Stromal cell of bone marrow (primary cell): Measurements from ENCODE around the gene RPS6KL1.

Experiments
- DNase-seq: peaks from one replicate; pipeline ENCODE4 v3.0.0-alpha.2; 2012; ENCODE audit warnings: low read depth

The RPS6KL1 gene

DNA sequence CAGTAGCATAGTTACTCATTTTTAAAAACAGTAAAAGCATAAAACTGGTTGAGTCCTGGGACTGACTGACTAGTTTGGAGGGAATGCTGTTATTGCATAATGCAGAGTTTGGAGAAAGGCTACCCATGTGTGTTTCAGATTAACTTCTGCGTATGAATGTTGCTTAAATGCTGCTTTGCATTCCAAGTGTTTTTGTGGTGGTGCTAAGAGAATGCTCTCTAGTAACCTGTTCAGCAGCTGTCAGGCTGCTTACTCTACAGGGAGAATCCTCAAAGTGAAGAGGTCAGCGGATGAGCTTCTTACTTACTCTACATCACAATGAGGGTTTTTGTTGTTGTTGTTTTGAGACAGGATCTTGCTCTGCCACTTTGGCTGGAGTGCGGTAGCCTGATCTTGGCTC lies 37.1 kb downstream of the RPS6KL1 start:
- peak; percentile 94 for DNase-seq

GRCh38 chr14:74882103-74882920 lies 40.7 kb downstream of the RPS6KL1 start:
- DNase-seq: no peak

DNA sequence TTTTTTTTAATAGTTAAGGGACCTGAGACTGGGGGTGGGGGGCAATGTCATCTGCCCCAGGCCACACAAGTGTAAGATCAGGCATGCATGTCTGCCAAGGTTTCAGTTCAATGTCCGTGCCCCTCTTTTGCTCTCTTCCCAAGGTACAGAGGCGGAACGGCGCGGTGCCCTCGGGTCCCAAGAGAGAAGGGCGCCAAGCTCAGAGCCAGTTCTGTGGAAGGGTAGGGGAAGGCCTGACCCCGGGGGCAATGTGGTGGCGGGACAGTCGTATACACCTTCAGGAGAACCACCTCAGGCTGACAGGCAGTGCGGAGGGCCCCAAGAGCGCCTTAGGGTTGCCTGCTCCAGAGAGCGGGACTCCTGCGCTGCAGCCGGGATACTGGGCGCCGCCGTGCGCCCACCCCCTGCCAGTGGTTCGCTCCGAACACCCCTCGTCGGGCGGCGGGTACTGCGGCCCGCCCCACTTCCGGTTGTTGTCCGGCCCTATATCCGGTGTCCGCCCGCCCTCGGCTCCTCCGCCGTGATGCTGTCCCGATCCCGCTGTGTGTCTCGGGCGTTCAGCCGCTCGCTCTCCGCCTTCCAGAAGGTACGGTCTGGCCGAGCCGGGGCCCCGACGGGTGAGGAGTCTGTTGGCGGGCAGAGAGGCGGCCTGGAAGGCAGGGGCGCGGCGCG lies 41.5 kb downstream of the RPS6KL1 start, which contains the start of gene DLST:
TSS of gene DLST (plus strand) at position 486 of the 672 bp plus-strand sequence. CDS start at position 524, 38 bp downstream.
- DNase-seq: peak; percentile 64

GRCh38 chr14:74879427-74880182 lies 43.5 kb downstream of the RPS6KL1 start:
- no peak for DNase-seq

GRCh38 chr14:74875941-74876913 lies 46.8 kb downstream of the RPS6KL1 start, which contains the start of gene PROX2:
PROX2 (minus strand) TSS chr14:74876145; CDS start chr14:74863834, 12,311 bp downstream.
- no peak for DNase-seq

- DNase-seq: no peak
Observed at GRCh38 chr14:74875204-74875603, 47.9 kb downstream of the RPS6KL1 start.

DNA sequence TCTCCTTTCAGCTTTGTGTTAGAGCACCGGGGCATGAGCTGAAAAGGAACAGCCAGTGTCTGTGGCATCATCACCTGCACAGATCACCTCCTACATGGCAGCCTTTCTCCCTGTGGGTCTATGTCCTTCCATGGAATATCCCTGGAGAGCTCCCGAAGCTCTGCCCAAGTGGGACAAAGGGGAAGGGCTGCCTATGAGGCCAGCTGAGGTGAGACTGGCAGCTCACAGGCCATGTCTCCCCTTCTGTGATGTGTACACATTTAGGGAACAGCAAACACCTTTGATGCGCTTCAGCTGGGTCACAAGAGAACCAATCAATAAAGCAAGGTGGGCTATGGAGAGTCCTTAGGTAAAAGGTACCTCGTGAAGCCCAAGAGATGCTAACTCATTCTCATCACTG lies 51.2 kb downstream of the RPS6KL1 start:
- DNase-seq: no peak

- no peak for DNase-seq
Observed at GRCh38 chr14:74868739-74869138, 54.3 kb downstream of the RPS6KL1 start.

DNA sequence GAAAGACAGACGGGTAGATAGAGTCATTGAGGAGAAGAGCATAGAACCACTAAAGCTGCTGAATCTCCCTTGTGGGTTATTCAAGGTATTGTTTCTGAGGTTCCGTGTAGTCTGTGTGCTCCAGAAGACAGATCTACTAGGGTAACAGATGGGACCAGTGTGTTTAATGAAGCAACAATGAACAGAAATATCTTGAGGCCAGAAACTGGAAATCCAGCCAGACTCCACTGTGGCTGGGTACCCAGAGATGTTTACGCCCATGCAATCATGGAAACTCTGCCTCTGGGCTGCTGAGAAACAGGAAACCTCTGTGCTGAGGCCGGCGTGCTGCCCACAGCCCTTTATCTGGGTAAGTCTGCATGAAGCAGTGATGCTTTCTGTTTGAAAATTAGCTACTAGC lies 55.4 kb downstream of the RPS6KL1 start:
- DNase-seq: no peak

GRCh38 chr14:74866708-74867389 lies 56.2 kb downstream of the RPS6KL1 start:
- no peak for DNase-seq

GRCh38 chr14:74865156-74865555 lies 57.9 kb downstream of the RPS6KL1 start:
- no peak for DNase-seq

- DNase-seq: no peak
Observed at GRCh38 chr14:74864198-74864597, 58.9 kb downstream of the RPS6KL1 start.

DNA sequence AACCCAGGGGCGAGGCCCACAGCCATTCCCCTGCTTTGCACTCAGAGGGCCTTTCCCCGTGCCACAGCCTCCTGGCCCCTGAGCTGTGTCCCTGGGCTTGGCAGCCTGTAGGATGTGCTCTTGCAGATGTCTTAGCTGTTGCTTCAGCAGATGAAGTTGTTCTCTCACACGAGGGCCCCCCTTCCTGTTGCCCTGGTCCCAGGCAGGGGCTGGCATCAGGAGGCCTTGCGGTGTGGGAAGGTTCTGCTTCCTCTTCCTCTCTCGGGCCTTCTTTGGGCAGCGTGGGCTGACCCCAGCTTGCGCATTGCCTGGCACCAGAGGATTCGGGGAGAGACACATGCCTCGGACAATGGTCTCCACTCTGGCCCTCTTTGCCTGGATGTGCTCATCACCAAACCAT lies 59.8 kb downstream of the RPS6KL1 start:
- no peak for DNase-seq

- DNase-seq: no peak
Observed at GRCh38 chr14:74861734-74862090, 61.3 kb downstream of the RPS6KL1 start.

DNA sequence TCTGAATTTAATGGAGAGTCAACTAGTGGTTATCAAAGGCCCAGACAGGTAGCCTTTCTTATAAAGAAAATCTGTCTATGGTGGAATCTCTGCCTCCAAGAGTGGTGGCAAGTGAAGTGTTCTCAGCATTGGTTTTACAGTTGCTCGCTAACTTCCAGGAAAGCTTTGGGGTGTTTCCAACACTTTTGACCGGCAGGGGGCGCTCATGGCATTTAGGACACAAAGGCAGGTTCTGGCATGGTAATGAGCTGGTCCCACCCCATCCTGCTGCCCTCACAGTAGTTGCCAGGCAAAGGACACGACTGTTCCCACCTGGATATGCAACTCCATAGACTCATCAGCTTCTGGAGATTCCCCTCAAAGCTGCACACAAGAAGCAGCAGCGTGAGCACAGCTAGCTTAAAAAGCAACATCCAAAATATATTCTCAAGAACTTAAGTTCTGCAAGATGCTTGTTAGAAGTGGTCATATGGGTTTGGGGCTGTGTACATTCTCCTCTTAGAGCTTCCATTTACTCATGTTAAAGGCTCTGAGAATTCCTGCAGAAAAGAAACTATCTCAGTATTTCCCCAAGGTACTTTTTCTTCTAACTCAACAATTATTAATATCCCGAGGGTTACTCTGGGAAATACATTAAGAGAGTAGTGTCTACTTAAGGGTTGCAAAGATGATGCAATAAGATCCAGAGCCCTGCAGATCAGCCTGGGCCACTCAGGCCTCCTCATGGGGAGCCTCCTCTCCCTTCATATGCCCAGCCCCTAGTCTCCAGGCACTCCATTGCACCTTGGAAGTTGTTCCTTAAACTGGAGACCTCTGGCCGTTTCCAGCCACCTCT lies 61.9 kb downstream of the RPS6KL1 start:
- no peak for DNase-seq

DNA sequence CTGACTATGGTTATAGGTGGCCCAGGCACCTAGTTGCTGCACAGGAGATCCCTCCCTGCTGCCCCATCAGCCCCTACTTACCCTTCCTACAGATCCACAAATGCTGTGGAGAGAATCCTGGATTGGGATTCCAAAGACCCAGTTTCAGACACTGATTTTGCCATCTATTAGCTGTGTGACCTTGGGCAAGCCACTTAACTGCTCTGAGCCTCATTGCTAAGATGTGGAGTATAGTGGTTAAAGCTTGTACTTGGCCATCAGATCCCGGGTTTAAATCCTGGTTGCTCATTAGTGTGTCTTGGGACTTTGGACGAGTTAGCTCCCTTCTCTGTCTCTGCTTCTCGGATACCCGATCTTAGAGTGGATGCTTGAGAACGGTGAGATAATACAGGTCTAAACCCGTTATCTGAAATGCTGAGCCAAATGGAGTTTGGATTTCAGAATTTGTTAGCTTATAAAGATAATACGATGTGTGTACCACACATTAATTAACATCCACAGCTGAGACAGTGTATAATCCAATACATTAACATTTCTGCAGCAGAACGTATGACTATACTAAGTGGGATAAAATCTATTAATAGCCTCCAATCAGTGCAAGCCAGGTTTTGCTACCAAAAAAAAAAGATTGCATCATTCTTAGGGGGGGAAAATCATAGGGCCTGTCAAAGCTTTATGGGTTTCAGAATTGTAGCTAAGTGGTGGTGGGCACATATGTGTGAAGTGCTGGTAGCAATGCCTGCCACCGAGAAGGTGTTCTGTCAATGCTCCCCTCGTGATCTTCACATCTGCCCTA lies 63.1 kb downstream of the RPS6KL1 start:
- no peak for DNase-seq

DNA sequence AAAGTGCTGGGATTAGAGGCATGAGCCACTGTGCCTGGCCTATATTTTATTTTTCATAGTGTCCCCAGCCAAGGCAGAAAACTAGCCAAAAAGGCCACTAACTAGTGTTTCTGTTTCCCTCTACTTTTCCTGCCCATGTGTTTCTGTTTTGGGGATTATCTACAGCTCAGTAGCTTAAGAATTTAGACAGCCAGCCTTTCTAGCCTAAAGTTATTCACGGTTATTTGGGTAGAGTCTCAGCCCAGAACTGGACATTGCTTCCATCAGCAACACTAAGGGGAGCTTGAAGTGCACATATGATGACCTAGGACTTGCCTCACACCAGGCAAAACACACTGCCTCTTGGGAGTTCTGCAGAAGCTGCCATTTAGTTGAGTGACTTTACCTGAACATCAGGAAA lies 65.0 kb downstream of the RPS6KL1 start:
- DNase-seq: no peak

GRCh38 chr14:74856366-74856765 lies 66.7 kb downstream of the RPS6KL1 start:
- no peak for DNase-seq

- DNase-seq: no peak
Observed at GRCh38 chr14:74855945-74856344, 67.1 kb downstream of the RPS6KL1 start.
